ENCODE results near the gene SPO11. TPM values are rescaled to one million over a fixed set of nuclear protein-coding genes. Genes with fewer than 3 reads are reported as not detected.
A peak's percentile ranks its signal among the peaks of the same experiment; 100 is the strongest.

Gene SPO11
- total and polyA plus RNA-seq, 2 experiments from 2014 or later, result not detected

- DNase-seq, result no peak
- H3F3A ChIP-seq (ENCODE audit: insufficient read depth), result peaks cover 4% of the 10 kb centered on the region; the same call in 1 of the 2 replicates
- no peak overlapping the region for H3K27ac ChIP-seq
- peak overlapping the region; percentile 20; the same call in 1 of the 2 replicates for H3K9ac ChIP-seq
- TF ChIP-seq EZH2phosphoT487 (IDR thresholded peaks at IDR 0.05; ENCODE audit: insufficient read depth, low read depth) (no peak), EZH2 (IDR thresholded peaks at IDR 0.05; ENCODE audit: insufficient read depth, poor library complexity, severe bottlenecking) (no peak)
- H4K20me1 ChIP-seq (ENCODE audit: insufficient read depth), result no peaks in the 10 kb centered on the region
- H3K36me3 ChIP-seq (ENCODE audit: low read depth), result peaks cover 39% of the 10 kb centered on the region
- no peaks in the 10 kb centered on the region for H3K27me3 ChIP-seq (replicated peaks; ENCODE audit: insufficient read depth)
- H3K4me2 ChIP-seq (ENCODE audit: unreplicated experiment), result no peak overlapping the region
- no peaks in the 10 kb centered on the region; the same call in none of the 2 replicates for H3K79me2 ChIP-seq (ENCODE audit: insufficient read depth)
- peaks cover 24% of the 10 kb centered on the region for H3K4me1 ChIP-seq (ENCODE audit: insufficient read depth)
- H3K9me2 ChIP-seq (ENCODE audit: insufficient read depth), result no peaks in the 10 kb centered on the region
- in situ Hi-C loops (cut with MboI), result no loop called here
- H3K4me3 ChIP-seq, result no peak overlapping the region
- H3K9me3 ChIP-seq (ENCODE audit: low read depth), result no peaks in the 10 kb centered on the region
- H2AFZ ChIP-seq, result no peak overlapping the region
- 91 to 94% methylated on average over 9 of the region's 9 CpGs for WGBS, 2 experiments (ENCODE audit: low coverage in 1 of 2, low lambda C conversion rate in 2 of 2, missing lambda C conversion rate in 2 of 2)
Measured at GRCh38 chr20:57353351-57353750, 23.7 kb downstream of the SPO11 start.

GRCh38 chr20:57361517-57361916, 31.9 kb downstream of the SPO11 start:
- no peaks in the 10 kb centered on the region for H4K20me1 ChIP-seq (ENCODE audit: insufficient read depth)
- no peaks in the 10 kb centered on the region for H3K27me3 ChIP-seq (replicated peaks; ENCODE audit: insufficient read depth)
- no peak overlapping the region for H3K4me2 ChIP-seq (ENCODE audit: unreplicated experiment)
- peaks cover 40% of the 10 kb centered on the region for H3K79me2 ChIP-seq (ENCODE audit: insufficient read depth)
- 1 to 6% methylated on average over 6 of the region's 6 CpGs for WGBS, 2 experiments (ENCODE audit: low coverage in 1 of 2, low lambda C conversion rate in 2 of 2, missing lambda C conversion rate in 2 of 2)
- TF ChIP-seq EZH2phosphoT487 (IDR thresholded peaks at IDR 0.05; ENCODE audit: insufficient read depth, low read depth), result no peak
- TF ChIP-seq EZH2 (IDR thresholded peaks at IDR 0.05; ENCODE audit: insufficient read depth, poor library complexity, severe bottlenecking), result no peak
- peak; percentile 94 for DNase-seq
- H3K9ac ChIP-seq, result no peak overlapping the region; the same call in 1 of the 2 replicates
- peak overlapping the region; percentile 36 for H3K4me3 ChIP-seq
- H3K4me1 ChIP-seq (ENCODE audit: insufficient read depth), result peaks cover 7% of the 10 kb centered on the region
- no peaks in the 10 kb centered on the region for H3K9me2 ChIP-seq (ENCODE audit: insufficient read depth)
- H3K27ac ChIP-seq, result no peak overlapping the region
- in situ Hi-C loops (cut with MboI), result loop anchor here (10.0 kb wide), 1 partner anchor 213 kb away; no protein-coding TSS in a partner anchor
- no peaks in the 10 kb centered on the region for H3K9me3 ChIP-seq (ENCODE audit: low read depth)
- peaks cover 29% of the 10 kb centered on the region for H3K36me3 ChIP-seq (ENCODE audit: low read depth)
- no peak overlapping the region for H2AFZ ChIP-seq
- H3F3A ChIP-seq (ENCODE audit: insufficient read depth), result no peaks in the 10 kb centered on the region

- no peak overlapping the region for H3K4me3 ChIP-seq
- peaks cover 40% of the 10 kb centered on the region for H3K79me2 ChIP-seq (ENCODE audit: insufficient read depth)
- H2AFZ ChIP-seq, result no peak overlapping the region
- H3K27ac ChIP-seq, result no peak overlapping the region
- in situ Hi-C loops (cut with MboI), result loop anchor here (10.0 kb wide), 1 partner anchor 210 kb away; no protein-coding TSS in a partner anchor
- peaks cover 7% of the 10 kb centered on the region for H3K4me1 ChIP-seq (ENCODE audit: insufficient read depth)
- H3K4me2 ChIP-seq (ENCODE audit: unreplicated experiment), result no peak overlapping the region
- no peaks in the 10 kb centered on the region for H3K27me3 ChIP-seq (replicated peaks; ENCODE audit: insufficient read depth)
- H3K9me2 ChIP-seq (ENCODE audit: insufficient read depth), result no peaks in the 10 kb centered on the region
- no peaks in the 10 kb centered on the region for H3F3A ChIP-seq (ENCODE audit: insufficient read depth)
- no peak overlapping the region for H3K9ac ChIP-seq
- no peak for DNase-seq
- H3K9me3 ChIP-seq (ENCODE audit: low read depth), result no peaks in the 10 kb centered on the region
- no peaks in the 10 kb centered on the region for H4K20me1 ChIP-seq (ENCODE audit: insufficient read depth)
- peaks cover 52% of the 10 kb centered on the region for H3K36me3 ChIP-seq (ENCODE audit: low read depth)
- TF ChIP-seq EZH2phosphoT487 (IDR thresholded peaks at IDR 0.05; ENCODE audit: insufficient read depth, low read depth), result no peak
- no peak for TF ChIP-seq EZH2 (IDR thresholded peaks at IDR 0.05; ENCODE audit: insufficient read depth, poor library complexity, severe bottlenecking)
Measured at GRCh38 chr20:57364451-57364850, 34.8 kb downstream of the SPO11 start.

- H3K27ac ChIP-seq, result no peak overlapping the region
- no peaks in the 10 kb centered on the region for H4K20me1 ChIP-seq (ENCODE audit: insufficient read depth)
- H3K79me2 ChIP-seq (ENCODE audit: insufficient read depth), result peaks cover 11% of the 10 kb centered on the region; the same call in 1 of the 2 replicates
- WGBS, 2 experiments (ENCODE audit: low coverage in 1 of 2, low lambda C conversion rate in 2 of 2, missing lambda C conversion rate in 2 of 2), result 86 to 87% methylated on average over 3 of the region's 3 CpGs
- H3F3A ChIP-seq (ENCODE audit: insufficient read depth), result no peaks in the 10 kb centered on the region
- in situ Hi-C loops (cut with MboI), result loop anchor here (10.0 kb wide), 1 partner anchor 205 kb away; no protein-coding TSS in a partner anchor
- no peak for DNase-seq
- H2AFZ ChIP-seq, result no peak overlapping the region
- no peak overlapping the region for H3K9ac ChIP-seq
- H3K27me3 ChIP-seq (replicated peaks; ENCODE audit: insufficient read depth), result no peaks in the 10 kb centered on the region
- peaks cover 78% of the 10 kb centered on the region for H3K36me3 ChIP-seq (ENCODE audit: low read depth)
- H3K4me2 ChIP-seq (ENCODE audit: unreplicated experiment), result no peak overlapping the region
- H3K4me1 ChIP-seq (ENCODE audit: insufficient read depth), result no peaks in the 10 kb centered on the region
- no peaks in the 10 kb centered on the region for H3K9me2 ChIP-seq (ENCODE audit: insufficient read depth)
- TF ChIP-seq EZH2 (IDR thresholded peaks at IDR 0.05; ENCODE audit: insufficient read depth, poor library complexity, severe bottlenecking) (no peak), EZH2phosphoT487 (IDR thresholded peaks at IDR 0.05; ENCODE audit: insufficient read depth, low read depth) (no peak)
- H3K9me3 ChIP-seq (ENCODE audit: low read depth), result no peaks in the 10 kb centered on the region
- H3K4me3 ChIP-seq, result no peak overlapping the region
Measured at GRCh38 chr20:57369596-57369995, 40.0 kb downstream of the SPO11 start.

- in situ Hi-C loops (cut with MboI), result no loop called here
- Histone ChIP-seq H3K4me2 (ENCODE audit: unreplicated experiment) (no peak overlapping the region), H3K4me1 (ENCODE audit: insufficient read depth) (no peaks in the 10 kb centered on the region), H3K27ac (no peak overlapping the region), H2AFZ (no peak overlapping the region), H3K9me3 (ENCODE audit: low read depth) (no peaks in the 10 kb centered on the region), H4K20me1 (ENCODE audit: insufficient read depth) (no peaks in the 10 kb centered on the region), H3K79me2 (ENCODE audit: insufficient read depth) (0 out of 2 replicates have a peak, but pooled peaks cover 6% of the 10 kb centered on the region), H3K27me3 (replicated peaks; ENCODE audit: insufficient read depth) (no peaks in the 10 kb centered on the region), H3K4me3 (no peak overlapping the region), H3K36me3 (ENCODE audit: low read depth) (peaks cover 73% of the 10 kb centered on the region), H3K9me2 (ENCODE audit: insufficient read depth) (no peaks in the 10 kb centered on the region), H3K9ac (no peak overlapping the region), H3F3A (ENCODE audit: insufficient read depth) (no peaks in the 10 kb centered on the region)
- DNase-seq, result no peak
- no peak for TF ChIP-seq EZH2 (IDR thresholded peaks at IDR 0.05; ENCODE audit: insufficient read depth, poor library complexity, severe bottlenecking)
- 91 to 95% methylated on average over 9 of the region's 9 CpGs for WGBS, 2 experiments (ENCODE audit: low coverage in 1 of 2, low lambda C conversion rate in 2 of 2, missing lambda C conversion rate in 2 of 2)
Measured at GRCh38 chr20:57370316-57370715, 40.7 kb downstream of the SPO11 start.
